Activated CD4-positive, alpha-beta memory T cell treated with anti-CD3 and anti-CD28 coated beads for 36 hours (primary cell): ENCODE measurements around the gene PAPLN. TPM values are rescaled to one million over a fixed set of nuclear protein-coding genes. Genes with fewer than 3 reads are reported as not detected.

Source experiments
- CTCF ChIA-PET: fragments of 350-600 bp; sonication (Branson Sonifier 250); formaldehyde crosslinking; loops from one replicate; lab custom pipeline; 2021; ENCODE audit warnings: antibody characterized with exemption, inconsistent platforms; lab: Charles Lee
- POLR2A ChIA-PET: fragments of 350-600 bp; sonication (Branson Sonifier 250); formaldehyde crosslinking; loops from one replicate; lab custom pipeline; 2021; ENCODE audit warnings: antibody characterized with exemption; lab: Charles Lee
- DNase-seq: peaks from one replicate; pipeline ENCODE4 v3.0.0-alpha.2; 2020
- H3K27ac Mint-ChIP-seq: one replicate; pipeline ENCODE4 v1.8.0; 2021; ENCODE audit warnings: mixed read lengths
- H3K27me3 Mint-ChIP-seq: one replicate; pipeline ENCODE4 v1.8.0; 2021; ENCODE audit warnings: mixed read lengths
- H3K36me3 Mint-ChIP-seq: one replicate; pipeline ENCODE4 v1.8.0; 2021; ENCODE audit warnings: mixed read lengths
- H3K4me1 Mint-ChIP-seq: one replicate; pipeline ENCODE4 v1.8.0; 2021; ENCODE audit warnings: low read depth, mixed read lengths
- H3K4me3 Mint-ChIP-seq: one replicate; pipeline ENCODE4 v1.8.0; 2021; ENCODE audit warnings: mild to moderate bottlenecking, mixed read lengths
- H3K9me3 Mint-ChIP-seq: one replicate; pipeline ENCODE4 v1.8.0; 2021; ENCODE audit warnings: mixed read lengths
- intact Hi-C: fragments of 100-400 bp; cut with micrococcal nuclease; formaldehyde crosslinking; loops from one replicate; pipeline ENCODE4 v1.15.1; 2023
- total RNA-seq, 2 experiments: library from RNA; stranded (reverse); gene quantifications; one replicate each; pipeline ENCODE4 v1.2.3, GENCODE V29; 2021

The PAPLN gene
- total RNA-seq, 2 experiments from 2014 or later: 0.62 to 0.65 TPM

DNA sequence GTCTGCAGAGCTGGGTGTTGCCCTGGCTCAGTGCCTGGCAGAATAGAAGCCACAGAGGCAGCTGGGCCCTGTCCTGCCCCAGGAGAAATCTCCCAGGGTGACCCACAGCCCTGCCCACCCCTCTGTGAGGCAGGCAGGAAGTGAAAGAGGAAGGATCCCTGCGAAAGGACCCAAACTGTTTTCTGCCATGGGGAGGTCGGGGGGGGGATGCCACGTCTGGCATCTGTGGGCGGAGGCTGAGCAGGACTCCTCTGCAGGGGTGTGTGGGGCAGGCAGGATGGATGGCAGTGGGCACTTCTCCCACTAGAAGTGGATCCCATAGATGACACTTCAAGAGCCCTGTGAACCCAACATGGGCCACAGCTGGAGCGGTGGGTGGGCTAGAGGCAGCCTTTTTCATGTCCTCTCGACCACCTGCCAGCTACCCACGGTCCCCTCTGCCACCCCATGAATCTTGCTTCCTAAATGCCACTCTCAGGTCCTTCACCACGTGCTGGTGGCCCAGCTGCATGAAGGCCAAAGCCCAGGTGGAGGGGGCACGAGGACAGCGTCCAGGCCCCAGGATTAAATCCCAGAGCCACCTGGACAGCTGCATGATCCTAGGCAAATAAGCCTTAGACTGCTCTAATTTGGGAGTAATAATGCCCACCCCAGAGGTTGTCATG, 3.6 kb downstream of the PAPLN start:
- Mint-ChIP-seq H3K36me3 (no peaks in the 10 kb centered on the region), H3K4me1 (peaks cover 21% of the 10 kb centered on the region), H3K27me3 (peaks cover 69% of the 10 kb centered on the region), H3K27ac (no peak overlapping the region), H3K4me3 (no peak overlapping the region), H3K9me3 (no peaks in the 10 kb centered on the region)
- intact Hi-C loops: no loop called here
- ChIA-PET POLR2A (no interaction called here), CTCF (interaction anchor here (0.8 to 1.1 kb wide), 2 partner anchors 9 to 231 kb away, joined by 3 read pairs; no protein-coding TSS in a partner anchor)
- no peak for DNase-seq

DNA sequence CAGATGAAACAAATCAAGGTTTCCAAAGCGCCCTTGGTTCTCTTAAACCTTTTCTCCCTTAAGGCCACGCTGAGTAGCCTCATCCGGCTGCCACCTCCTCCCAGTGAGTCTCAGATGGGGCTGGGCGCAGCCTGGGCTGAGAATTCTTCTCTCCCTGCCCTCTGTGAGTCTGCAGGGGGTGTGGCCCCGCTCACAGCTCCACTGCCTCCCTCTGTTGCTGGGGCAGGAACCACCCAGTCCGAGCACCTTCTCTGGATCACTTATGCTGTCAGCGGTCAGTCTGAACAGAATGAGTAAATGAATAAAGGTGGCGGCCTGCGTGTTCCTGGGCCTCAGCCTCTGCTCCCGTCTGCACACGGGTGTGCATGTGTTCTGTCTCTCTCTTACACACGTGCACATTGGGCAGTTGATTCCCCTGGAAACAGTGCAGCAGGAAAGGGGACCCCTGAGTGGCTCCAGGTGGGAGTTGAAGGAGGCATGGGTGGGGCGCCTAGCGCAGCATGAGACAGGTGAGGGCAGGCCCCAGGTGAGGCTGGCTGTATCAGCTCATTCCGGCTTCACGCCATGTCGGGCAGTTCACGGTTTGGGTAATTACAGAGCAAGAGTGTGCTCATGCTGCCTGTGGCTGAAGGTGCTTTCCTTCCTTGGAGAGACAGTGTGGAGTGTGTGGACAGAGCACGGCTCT, 4.3 kb downstream of the PAPLN start:
- Mint-ChIP-seq H3K4me1 (peaks cover 23% of the 10 kb centered on the region), H3K9me3 (no peaks in the 10 kb centered on the region), H3K27me3 (peaks cover 65% of the 10 kb centered on the region), H3K27ac (no peak overlapping the region), H3K4me3 (no peak overlapping the region), H3K36me3 (no peaks in the 10 kb centered on the region)
- intact Hi-C loops: no loop called here
- no peak for DNase-seq
- POLR2A ChIA-PET: no interaction called here
- CTCF ChIA-PET: no interaction called here

DNA sequence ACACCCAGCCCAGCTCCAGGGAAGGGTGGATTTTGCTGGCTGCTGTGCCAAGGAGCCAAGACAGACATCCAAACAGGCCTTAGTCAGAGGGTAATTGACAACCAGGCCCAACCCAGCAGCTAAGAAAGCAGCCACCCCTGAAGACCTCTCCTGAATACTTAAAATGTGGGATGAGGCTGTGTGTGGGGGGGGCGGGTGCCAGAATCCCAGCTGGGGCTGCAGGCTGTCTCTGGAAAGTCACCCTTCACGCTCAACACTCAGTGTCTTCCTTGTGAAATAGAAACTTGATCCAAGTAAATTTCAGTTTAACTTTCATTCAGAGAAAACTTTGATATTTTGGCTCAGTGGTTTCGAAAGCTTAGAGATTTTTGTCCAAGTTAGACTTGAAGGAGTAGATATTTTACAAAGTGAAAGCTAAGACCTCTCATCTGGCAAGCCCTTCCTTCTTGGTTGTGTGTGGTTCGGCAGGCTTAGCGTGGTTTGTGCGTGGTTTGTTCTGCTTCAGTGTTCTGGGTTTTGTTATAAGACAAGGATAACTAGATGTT, 5.1 kb downstream of the PAPLN start:
- intact Hi-C loops: no loop called here
- peak; percentile 36 for DNase-seq
- ChIA-PET CTCF (interaction anchor here (0.6 to 1.0 kb wide), 2 partner anchors 17 to 53 kb away, joined by 3 read pairs; no protein-coding TSS in a partner anchor), POLR2A (no interaction called here)
- H3K27me3 Mint-ChIP-seq: peaks cover 66% of the 10 kb centered on the region
- no peaks in the 10 kb centered on the region for H3K36me3 Mint-ChIP-seq
- no peak overlapping the region for H3K4me3 Mint-ChIP-seq
- H3K4me1 Mint-ChIP-seq: peaks cover 24% of the 10 kb centered on the region
- no peak overlapping the region for H3K27ac Mint-ChIP-seq
- H3K9me3 Mint-ChIP-seq: no peaks in the 10 kb centered on the region

DNA sequence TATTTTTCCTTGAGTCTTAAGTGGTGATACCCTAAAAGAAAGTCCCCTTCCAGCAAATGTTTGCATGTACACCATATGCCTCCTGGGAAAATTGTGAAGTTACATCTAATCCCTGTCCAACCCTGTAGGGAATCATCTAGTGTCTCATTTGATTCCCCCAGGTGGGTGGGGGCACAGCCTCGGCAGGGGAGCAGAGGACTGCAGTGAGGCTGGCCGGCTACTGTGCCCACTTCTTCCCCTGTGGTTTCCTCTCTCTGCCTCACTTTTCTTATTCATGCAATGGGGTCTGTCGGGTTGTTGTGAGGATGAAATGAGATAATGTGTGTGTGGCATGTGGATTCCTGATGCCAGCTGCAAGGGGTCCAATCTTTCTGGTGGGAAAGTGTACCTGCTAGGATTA, 6.0 kb downstream of the PAPLN start:
- intact Hi-C loops: no loop called here
- H3K4me1 Mint-ChIP-seq: peaks cover 28% of the 10 kb centered on the region
- peaks cover 65% of the 10 kb centered on the region for H3K27me3 Mint-ChIP-seq
- H3K36me3 Mint-ChIP-seq: no peaks in the 10 kb centered on the region
- H3K9me3 Mint-ChIP-seq: no peaks in the 10 kb centered on the region
- DNase-seq: no peak
- no peak overlapping the region for H3K27ac Mint-ChIP-seq
- POLR2A ChIA-PET: no interaction called here
- no peak overlapping the region for H3K4me3 Mint-ChIP-seq
- CTCF ChIA-PET: interaction anchor here (1.0 kb wide), 1 partner anchor 52 kb away, joined by 3 read pairs; no protein-coding TSS in a partner anchor

DNA sequence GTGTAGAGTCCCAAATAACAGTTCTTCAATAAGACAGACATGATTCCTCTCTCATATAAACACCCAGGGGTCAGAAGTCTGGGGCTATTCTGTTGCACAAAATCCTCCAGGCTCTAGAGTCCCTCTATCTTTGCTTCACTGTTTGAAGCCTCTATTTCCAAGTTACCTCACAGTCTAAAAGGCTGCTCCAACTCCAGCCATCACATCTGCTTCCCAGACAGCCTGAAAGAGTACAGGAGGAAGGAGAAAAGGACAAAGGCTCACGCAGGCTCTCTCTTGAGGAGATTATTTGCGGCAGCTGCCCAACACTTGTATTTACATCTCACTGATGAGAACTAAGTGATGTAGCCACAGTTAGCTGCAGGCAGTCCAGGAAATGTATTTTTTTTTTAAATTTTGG, 6.4 kb downstream of the PAPLN start:
- no peak for DNase-seq
- ChIA-PET CTCF (interaction anchor here (0.6 to 1.4 kb wide), 3 partner anchors 18 to 228 kb away, joined by 3 to 5 read pairs (median 3); no protein-coding TSS in a partner anchor), POLR2A (no interaction called here)
- Mint-ChIP-seq H3K4me1 (peaks cover 26% of the 10 kb centered on the region), H3K27me3 (peaks cover 62% of the 10 kb centered on the region), H3K4me3 (no peak overlapping the region), H3K36me3 (no peaks in the 10 kb centered on the region), H3K27ac (no peak overlapping the region), H3K9me3 (no peaks in the 10 kb centered on the region)
- intact Hi-C loops: no loop called here

DNA sequence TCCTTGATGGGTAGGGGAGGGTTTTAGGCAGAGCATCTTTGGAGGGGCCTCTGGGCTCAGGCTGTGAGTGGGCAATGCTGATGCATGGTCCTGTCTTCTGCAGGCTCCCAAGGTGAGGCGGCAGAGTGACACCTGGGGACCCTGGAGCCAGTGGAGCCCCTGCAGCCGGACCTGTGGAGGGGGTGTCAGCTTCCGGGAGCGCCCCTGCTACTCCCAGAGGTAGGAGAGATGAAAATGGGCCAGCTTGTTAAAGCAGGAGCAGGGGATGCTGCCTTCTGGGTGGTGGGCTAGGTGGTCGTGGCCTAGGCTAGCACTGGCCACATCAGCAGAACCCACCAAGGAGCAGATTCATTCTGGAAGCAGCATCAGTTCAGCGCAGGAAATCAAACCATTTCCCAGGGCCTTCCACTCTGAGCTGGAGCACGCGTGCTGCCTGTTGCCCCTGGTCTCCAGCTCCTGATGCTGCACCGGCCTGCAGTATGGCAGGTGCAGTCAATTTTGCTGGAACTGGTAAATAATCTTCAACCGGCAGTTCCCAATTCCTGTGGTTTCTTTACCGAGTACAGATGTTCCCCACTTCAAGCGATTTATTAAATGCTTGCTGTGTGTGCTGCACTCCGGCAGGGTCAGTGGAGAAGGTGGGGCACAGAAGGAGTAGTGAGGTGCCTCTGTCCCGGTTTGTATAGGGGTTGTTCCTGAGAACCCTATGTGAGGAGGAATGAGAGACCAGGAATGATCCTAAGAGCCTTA, 7.4 kb downstream of the PAPLN start:
- no peaks in the 10 kb centered on the region for H3K36me3 Mint-ChIP-seq
- H3K4me3 Mint-ChIP-seq: peak overlapping the region; percentile 30
- peaks cover 57% of the 10 kb centered on the region for H3K27me3 Mint-ChIP-seq
- no peak for DNase-seq
- POLR2A ChIA-PET: no interaction called here
- H3K9me3 Mint-ChIP-seq: no peaks in the 10 kb centered on the region
- CTCF ChIA-PET: interaction anchor here (0.6 to 1.4 kb wide), 2 partner anchors 18 to 227 kb away, joined by 3 to 5 read pairs; no protein-coding TSS in a partner anchor
- intact Hi-C loops: loop anchor here (5.0 kb wide), 1 partner anchor 48 kb away; no protein-coding TSS in a partner anchor
- H3K4me1 Mint-ChIP-seq: peaks cover 25% of the 10 kb centered on the region
- H3K27ac Mint-ChIP-seq: no peak overlapping the region

DNA sequence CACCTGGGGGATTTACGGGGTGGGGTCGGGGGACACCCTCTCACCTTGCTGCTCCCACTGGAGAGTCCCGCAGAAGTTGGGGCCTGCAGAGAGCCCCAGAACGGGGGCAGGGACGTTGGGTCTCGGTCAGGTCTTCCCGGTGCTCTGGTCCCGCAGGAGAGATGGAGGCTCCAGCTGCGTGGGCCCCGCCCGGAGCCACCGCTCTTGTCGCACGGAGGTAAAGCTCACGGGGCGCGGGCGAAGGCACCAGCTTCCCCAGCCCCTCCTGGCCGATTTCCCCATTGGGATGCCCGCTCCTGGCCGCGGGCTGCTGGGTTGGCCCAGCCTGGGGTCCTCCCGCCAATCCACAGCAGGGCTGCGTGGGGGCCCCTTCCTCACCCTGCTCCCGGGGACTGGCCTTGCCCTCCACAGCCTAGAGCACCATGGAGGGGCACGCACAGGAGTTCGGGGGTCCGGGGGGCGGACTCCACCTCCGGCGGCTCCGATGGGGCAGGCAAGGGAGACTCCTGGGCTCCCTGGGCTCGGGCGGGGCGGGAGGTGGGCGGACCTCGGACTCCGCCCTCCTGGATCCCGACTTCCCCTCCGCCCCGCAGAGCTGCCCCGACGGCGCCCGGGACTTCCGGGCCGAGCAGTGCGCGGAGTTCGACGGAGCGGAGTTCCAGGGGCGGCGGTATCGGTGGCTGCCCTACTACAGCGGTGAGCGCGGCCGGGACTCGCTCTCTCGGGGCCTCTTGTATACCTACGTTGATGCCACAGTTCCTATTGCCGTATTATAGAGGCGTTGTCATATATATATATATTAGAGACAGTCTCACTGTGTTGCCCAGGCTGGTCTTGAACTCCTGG, 8.4 kb downstream of the PAPLN start:
- Mint-ChIP-seq H3K36me3 (no peaks in the 10 kb centered on the region), H3K9me3 (no peaks in the 10 kb centered on the region), H3K4me3 (peak overlapping the region; percentile 64), H3K27ac (no peak overlapping the region), H3K4me1 (peaks cover 25% of the 10 kb centered on the region), H3K27me3 (peaks cover 51% of the 10 kb centered on the region)
- intact Hi-C loops: loop anchor here (5.0 kb wide), 1 partner anchor 47 kb away; no protein-coding TSS in a partner anchor
- DNase-seq: peak; percentile 64
- ChIA-PET CTCF (no interaction called here), POLR2A (no interaction called here)

DNA sequence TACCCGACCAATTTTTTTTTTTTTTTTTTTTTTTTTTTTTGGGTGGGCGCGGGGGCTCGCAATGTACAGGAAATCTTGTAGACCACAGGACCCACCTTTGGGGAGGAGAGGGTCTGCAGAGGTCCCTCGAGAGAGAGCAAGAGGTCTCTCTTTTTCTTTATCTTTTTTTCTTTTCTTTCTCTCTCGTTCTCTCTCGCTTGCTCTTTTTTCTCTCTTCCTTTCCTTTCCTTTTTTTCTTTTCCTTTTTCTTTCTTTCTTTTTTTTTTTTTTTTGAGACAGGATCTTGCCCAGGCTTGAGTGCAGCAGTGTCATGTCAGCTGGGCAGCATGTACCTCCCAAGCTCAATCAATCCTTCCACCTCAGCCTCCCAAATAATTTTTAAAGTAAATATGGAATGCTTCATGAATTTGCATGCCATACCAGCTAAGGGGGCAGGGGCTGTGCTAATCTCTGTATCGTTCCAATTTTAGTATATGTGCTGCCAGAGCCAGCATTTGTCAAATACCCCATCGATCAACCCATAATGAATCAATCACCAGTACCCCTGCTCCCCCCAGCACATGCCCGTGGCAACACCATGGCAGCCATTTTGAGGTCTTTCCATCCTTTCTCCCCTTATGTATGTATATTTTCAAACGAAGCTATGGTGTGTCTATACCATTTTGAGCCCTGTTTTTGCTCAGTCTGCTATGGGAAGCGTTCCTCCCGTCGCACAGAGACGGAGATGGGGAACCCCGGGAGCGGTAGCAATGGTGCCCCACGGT, 9.3 kb downstream of the PAPLN start:
- Mint-ChIP-seq H3K4me3 (peak overlapping the region; percentile 53), H3K27me3 (peaks cover 42% of the 10 kb centered on the region), H3K9me3 (no peaks in the 10 kb centered on the region), H3K27ac (no peak overlapping the region), H3K4me1 (peaks cover 25% of the 10 kb centered on the region), H3K36me3 (no peaks in the 10 kb centered on the region)
- intact Hi-C loops: loop anchor here (5.0 kb wide), 1 partner anchor 46 kb away; no protein-coding TSS in a partner anchor
- POLR2A ChIA-PET: no interaction called here
- CTCF ChIA-PET: no interaction called here
- no peak for DNase-seq

DNA sequence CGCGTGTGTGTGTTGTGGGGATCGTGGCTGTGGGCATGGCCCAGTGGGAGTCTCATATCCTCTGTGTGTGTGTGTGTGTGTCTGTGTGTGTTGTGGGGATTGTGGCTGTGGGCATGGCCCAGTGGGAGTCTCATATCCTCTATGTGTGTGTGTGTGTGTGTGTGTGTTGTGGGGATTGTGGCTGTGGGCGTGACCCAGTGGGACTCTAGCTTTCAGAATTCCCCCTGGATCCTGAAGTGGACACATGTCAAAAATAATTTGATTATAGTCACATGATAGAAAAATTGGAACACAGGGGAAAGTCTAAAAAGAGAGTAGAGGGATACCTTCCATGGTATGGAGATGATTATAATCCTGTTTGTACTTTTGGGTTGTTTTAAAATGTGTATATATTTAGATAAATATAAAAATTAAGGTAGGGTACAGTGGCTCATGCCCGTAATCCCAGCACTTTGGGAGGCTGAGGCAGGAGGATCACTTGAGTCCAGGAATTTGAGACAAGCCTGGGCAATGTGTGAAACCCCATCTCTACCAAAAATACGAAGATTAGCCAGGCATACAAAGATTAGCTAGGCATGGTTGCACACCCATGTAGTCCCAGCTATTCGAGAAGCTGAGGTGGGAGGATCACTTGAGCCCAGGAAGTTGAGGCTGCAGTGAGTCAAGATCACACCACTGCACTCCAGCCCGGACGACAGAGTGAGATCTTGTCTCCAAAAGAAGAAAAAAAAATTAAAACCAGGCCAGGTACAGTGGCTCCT, 11.0 kb downstream of the PAPLN start:
- DNase-seq: peak; percentile 40
- Mint-ChIP-seq H3K36me3 (no peaks in the 10 kb centered on the region), H3K4me1 (peaks cover 19% of the 10 kb centered on the region), H3K4me3 (no peak overlapping the region), H3K9me3 (no peaks in the 10 kb centered on the region), H3K27me3 (peaks cover 32% of the 10 kb centered on the region), H3K27ac (no peak overlapping the region)
- intact Hi-C loops: loop anchor here (5.0 kb wide), 1 partner anchor 44 kb away; no protein-coding TSS in a partner anchor
- CTCF ChIA-PET: no interaction called here
- POLR2A ChIA-PET: no interaction called here

DNA sequence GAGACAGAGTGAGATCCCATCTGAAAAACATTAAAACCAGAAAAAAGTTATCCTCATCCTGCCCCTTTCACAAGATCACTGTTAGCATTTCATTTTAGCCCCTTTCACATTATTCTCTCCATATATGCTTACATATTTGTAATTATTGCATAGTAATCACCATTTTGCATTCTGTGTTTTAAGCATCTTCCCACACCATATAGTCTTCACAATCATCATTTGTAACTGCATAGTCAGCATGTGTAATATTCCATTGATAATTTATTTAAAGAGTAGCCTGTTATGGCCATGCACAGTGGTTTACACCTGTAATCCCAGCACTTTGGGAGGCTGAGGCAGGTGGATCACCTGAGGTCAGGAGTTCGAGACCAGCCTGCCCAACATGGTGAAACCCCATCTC, 11.8 kb downstream of the PAPLN start:
- Mint-ChIP-seq H3K9me3 (no peaks in the 10 kb centered on the region), H3K4me1 (peaks cover 16% of the 10 kb centered on the region), H3K4me3 (no peak overlapping the region), H3K27ac (no peak overlapping the region), H3K36me3 (no peaks in the 10 kb centered on the region), H3K27me3 (peaks cover 25% of the 10 kb centered on the region)
- no peak for DNase-seq
- intact Hi-C loops: loop anchor here (5.0 kb wide), 1 partner anchor 43 kb away; no protein-coding TSS in a partner anchor
- ChIA-PET CTCF (no interaction called here), POLR2A (no interaction called here)
